K562 (cell line): Measurements from ENCODE around the gene CMBL. TPM values are rescaled to one million over a fixed set of nuclear protein-coding genes. Genes with fewer than 3 reads are reported as not detected.

Source experiments
- AFF1 ChIP-seq, 2 experiments: fragments of 450-650 bp; IDR thresholded peaks; 2 replicates each; pipeline ENCODE4 v1.6.1; 2018; ENCODE audit warnings: mild to moderate bottlenecking in 2 of 2, low read depth in 1 of 2; ENCODE audit not compliant: partially characterized antibody in 2 of 2
- CBFA2T2 ChIP-seq: fragments of 450-650 bp; conservative IDR thresholded peaks from 2 replicates; pipeline ENCODE4 v1.6.1; 2017; ENCODE audit warnings: mild to moderate bottlenecking
- CLOCK ChIP-seq: fragments of 250-450 bp; sonication (Bioruptor Pico); IDR thresholded peaks from 2 replicates; pipeline ENCODE4 v1.4.0; 2020; ENCODE audit warnings: mild to moderate bottlenecking, moderate library complexity, borderline replicate concordance
- CUX1 ChIP-seq: fragments of 200-800 bp; sonication (Bioruptor generic); IDR thresholded peaks from 2 replicates; pipeline ENCODE4 v1.6.1; 2016; ENCODE audit warnings: missing genetic modification characterization, missing compliant biosample characterization
- GABPA ChIP-seq: fragments of 200-800 bp; sonication (Bioruptor generic); conservative IDR thresholded peaks from 2 replicates; pipeline ENCODE4 v1.6.1; 2016; ENCODE audit warnings: low read depth, missing genetic modification characterization, missing compliant biosample characterization
- GATAD2A ChIP-seq: fragments of 450-650 bp; IDR thresholded peaks from 2 replicates; pipeline ENCODE4 v1.6.1; 2017
- MCM7 ChIP-seq, 2 experiments: fragments of 450-650 bp; IDR thresholded peaks; 2 replicates each; pipeline ENCODE4 v1.6.1; 2016 to 2018
- NFYB ChIP-seq: IDR thresholded peaks from 2 replicates; pipeline ENCODE4 v1.6.1; 2011; ENCODE audit warnings: mild to moderate bottlenecking, moderate library complexity; ENCODE audit not compliant: insufficient read length; ENCODE audit errors: extremely low read depth
- PTRF ChIP-seq: fragments of 450-650 bp; IDR thresholded peaks from 2 replicates; pipeline ENCODE4 v1.6.1; 2016; ENCODE audit warnings: mild to moderate bottlenecking, missing genetic modification characterization, missing compliant biosample characterization
- RUNX1 ChIP-seq: sonication (generic); IDR thresholded peaks from 2 replicates; pipeline ENCODE4 v1.6.1; 2016; ENCODE audit warnings: antibody characterized with exemption, low read depth
- ZNF134 ChIP-seq: fragments of 250-450 bp; sonication (Bioruptor Pico); conservative IDR thresholded peaks from 2 replicates; pipeline ENCODE4 v1.4.0; 2020
- ZNF507 ChIP-seq: conservative IDR thresholded peaks from 2 replicates; pipeline ENCODE4 v1.6.1; 2017; ENCODE audit warnings: missing genetic modification characterization, missing compliant biosample characterization
- polyA plus RNA-seq, 8 experiments: library from polyadenylated mRNA; depleted of rRNA in 4 of 8; stranded (reverse) in 5 of 8; unstranded in 3 of 8; fragments of >200 nt; fragmentation: Nextera tagmentation in 2 of 8; fragmentation: Illumina TruSeq in 1 of 8; extraction: Ambion mirVana in 2 of 8; extraction: Trizol in 1 of 8; gene quantifications; 2 replicates each; pipeline versions ENCODE4 v1.2.1 to v1.2.3, GENCODE V29; 2011 to 2014; ENCODE audit warnings: inconsistent platforms in 1 of 8, missing spikeins in 1 of 8
- total RNA-seq, 7 experiments: library from RNA; depleted of rRNA in 6 of 7; stranded (reverse); fragments of >200 nt in 6 of 7; fragmentation: Illumina TruSeq in 2 of 7; extraction: Trizol in 2 of 7; gene quantifications; 2 replicates each; pipeline versions ENCODE4 v1.2.1 to v1.2.3, GENCODE V29; 2011 to 2021; ENCODE audit warnings: low replicate concordance in 1 of 7

CMBL gene
- total and polyA plus RNA-seq, 9 of the 15 experiments (the other 6 are each of a cell fraction or from before 2014, with no cell fraction given): 22.6 to 192 (median 71.1) TPM

- peak; percentile 36; the same call in 1 of the 2 replicates for TF ChIP-seq GABPA (tag)
- no peak for TF ChIP-seq CLOCK (CRISPR knock-in tag)
- TF ChIP-seq RUNX1: no peak; the same call in none of the 2 replicates
- no peak for TF ChIP-seq NFYB
- TF ChIP-seq ZNF134: no peak
- TF ChIP-seq ZNF507 (tag): no peak
- TF ChIP-seq CBFA2T2: no peak; the same call in 1 of the 2 replicates
- peak; percentile 99 for TF ChIP-seq GATAD2A
- no peak for TF ChIP-seq CUX1 (CRISPR knock-in tag)
- TF ChIP-seq AFF1 (IDR thresholded peaks at IDR 0.05; ENCODE audit: low read depth in 1 of 2, partially characterized antibody in 2 of 2): peak; percentile 42 to 89
- TF ChIP-seq PTRF (tag): no peak
- no peak for TF ChIP-seq MCM7 (IDR thresholded peaks at IDR 0.05)
Observed at GRCh38 chr5:10307206-10308148, at the start of gene CMBL (continued).
